ENCODE results near the gene SDHA.
"Not testable (repeated sequence)": the region's sequence is repeated elsewhere in the genome, so short reads cannot be mapped to it uniquely, and the experiment has no call there.

SDHA gene

DNA sequence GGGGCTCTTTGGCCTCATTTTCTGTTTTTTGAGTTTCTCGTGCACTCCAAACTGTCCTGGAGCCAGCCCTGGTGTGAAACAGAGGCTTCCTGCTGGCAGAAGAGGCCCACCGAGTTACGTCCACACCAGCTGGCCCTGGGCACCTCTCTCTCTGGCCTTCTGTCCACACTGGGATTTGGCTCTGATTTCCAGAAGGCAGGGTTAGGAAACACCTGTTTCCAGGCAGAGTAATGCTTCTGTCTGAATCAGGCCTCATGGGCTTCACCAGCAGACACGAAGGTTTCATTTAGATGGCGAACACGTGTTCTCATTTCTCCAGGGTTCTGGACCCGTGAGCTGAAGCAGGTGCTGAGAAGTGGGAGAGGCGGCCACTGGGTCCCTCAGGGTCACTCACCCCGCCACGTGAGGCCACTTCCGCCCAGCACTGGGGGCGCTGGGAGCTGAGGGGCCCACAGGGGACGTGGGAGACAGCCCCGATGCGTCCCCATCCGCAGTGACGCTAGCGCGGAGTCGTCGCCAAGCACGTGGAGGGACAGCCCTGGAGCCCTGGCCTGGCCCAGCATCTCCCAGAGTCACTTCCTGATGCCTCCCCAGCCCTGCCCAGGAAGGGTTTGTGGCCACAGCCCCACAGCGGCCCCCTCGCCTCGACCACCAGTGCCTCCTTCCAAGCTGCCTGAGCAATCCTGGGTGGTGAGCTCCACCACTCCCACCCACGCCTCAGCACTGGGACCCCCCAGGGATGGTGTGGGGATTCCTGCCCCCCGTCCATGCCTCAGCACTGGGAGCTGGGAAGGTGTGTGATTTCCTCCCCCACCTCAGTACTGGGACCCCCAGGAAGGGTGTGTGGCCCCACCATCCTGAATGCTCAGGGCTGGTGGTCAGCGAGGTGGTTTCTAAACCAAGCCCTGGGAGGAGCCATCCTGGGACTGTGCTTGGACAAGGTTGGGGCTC lies 31.8 kb upstream of the SDHA start:
- DNase-seq, result no peak

DNA sequence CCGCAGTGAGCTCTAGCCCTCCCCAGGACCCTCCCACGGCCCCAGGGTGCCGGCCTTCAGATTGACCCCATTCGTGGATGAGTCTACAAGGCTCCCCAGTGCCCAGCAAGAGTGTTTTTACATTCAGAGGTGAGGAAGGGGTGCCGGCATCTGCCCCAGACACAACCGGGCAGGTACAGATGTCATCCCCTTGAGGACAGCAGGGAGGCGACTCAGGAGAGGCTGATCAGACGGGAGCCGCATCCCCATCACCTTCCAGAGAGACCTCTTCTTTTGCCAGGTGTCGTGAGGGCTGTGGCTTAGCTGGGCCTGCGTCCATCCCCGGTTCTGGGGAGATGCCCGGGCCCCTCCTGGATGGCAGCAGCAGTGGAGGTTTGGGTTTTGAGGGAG lies 31.1 kb upstream of the SDHA start:
- DNase-seq, result no peak

DNA sequence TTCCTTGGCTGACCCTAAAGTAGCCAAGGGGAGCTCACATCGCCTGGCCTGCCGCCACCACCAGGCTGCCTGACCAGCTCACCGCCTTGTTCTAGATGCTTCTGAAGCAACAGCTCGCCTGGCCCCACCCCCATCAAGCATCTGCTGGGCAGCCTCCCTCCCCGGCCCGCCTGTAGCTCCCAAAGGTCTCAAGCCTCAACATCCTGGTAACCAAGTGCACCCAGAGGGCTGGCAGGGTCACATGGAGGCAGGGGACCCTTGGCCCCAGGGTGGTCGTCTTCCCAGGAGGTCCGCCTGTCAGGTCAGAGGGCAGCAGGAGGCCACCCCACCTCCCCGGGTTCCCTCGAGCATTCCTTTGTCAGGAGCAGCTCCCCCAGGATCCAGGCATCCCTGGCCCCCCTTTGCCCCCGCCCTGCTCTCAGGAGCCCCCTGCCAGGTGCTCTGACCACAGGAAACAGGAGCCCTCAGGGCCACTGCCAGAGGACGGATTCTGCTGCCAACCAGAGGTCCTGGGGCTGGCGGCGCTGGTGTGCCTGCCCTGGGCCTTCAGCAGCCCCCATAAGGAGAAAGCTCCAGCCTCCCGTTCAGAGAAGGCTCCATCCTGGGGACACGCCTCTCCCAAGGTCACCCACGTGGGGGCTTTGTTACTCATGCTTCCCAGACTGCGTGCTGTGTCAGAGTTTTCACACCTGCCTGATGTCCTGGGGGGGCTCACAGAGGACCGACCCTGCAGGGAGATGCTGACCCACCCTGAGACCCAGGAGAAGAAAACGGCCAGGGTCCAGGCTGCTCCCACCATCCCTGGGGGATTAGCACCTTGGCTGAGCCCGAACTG lies 30.3 kb upstream of the SDHA start:
- DNase-seq, result no peak

DNA sequence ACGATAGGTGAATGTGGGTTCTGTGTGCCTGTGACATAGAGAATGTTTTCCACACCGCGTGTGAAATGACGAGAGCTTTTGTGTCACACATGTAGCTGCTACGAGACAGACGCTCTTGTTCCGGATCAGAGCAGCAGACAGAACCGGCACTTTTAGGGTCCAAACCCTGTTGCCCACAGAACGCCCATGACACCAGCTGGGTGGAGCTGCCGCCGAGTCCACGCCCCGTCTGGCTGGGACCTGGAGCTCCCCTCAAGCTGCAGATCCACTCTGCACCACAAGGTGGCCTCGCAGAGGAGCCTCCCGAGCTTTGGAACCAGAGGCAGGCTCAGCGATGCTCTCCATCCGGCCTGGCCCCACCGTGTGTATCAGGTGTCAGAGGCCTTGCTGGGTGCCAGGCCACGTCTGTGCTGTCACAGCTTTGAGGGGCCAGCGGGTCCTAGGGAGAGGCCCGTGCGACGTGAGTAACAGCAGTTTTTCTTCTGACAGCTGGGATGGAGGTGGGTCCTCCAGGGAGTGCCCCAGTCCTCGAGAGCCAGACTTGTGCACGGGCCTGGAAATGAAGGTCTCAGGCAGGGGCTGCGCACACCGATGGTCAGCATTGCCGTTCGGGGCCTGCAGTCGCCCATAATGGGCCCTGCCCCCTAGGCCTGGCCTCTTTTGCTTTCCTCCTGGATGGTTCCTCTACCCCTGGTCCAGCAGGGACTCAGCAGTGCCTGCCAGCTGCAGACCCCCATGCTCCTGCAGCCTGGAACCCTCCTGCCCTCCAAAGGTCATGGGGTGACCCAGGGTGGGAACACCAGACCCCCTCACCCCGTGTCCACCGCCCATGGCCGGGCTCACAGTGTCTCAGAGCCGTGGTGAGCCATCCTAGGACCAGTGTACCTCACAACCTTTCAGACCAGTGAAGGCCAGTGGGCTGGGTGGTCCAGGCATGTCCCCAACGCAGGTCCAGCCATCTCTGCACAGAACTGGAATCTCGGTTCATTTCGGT lies 29.3 kb upstream of the SDHA start:
- peak; percentile 86 for DNase-seq

DNA sequence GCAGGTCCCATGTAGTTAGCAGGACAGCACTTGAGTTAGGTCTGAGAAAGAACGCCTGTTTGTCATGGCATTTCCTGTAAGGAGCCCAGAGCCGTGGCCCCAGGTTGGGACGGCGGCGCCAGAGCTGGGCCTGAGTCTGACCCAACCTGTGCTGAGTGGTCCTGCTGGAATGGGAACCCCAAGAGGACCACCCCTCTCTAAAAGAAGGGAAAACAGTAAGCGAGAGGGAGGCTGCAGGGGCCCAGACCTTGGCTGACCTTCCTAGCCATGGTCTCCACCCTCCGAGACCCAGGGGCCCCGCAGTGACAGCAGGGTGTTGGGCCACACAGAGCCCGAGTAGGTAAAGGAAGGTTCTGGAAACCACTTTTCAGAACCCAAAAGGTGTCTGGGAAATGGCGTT lies 28.6 kb upstream of the SDHA start:
- DNase-seq, result no peak

DNA sequence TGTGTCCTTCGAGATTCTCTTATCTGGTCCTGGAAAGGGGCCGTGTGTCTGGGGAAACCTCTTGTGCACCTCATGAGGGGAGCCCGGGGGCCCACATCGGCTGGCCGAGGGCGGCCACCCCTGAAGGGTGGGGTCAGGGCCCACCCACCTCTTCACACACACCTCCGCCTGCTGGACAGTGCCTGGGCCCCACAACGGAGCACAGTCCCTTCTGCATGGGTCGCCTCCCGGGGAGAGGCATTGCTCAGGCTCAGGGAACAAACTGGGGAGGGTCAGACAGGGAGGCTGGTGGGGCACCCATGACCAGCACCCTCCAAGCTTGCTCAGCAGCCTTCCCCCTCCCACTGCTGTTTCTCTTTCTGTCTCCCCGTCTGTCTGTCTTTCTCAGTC lies 28.1 kb upstream of the SDHA start:
- DNase-seq, result no peak

DNA sequence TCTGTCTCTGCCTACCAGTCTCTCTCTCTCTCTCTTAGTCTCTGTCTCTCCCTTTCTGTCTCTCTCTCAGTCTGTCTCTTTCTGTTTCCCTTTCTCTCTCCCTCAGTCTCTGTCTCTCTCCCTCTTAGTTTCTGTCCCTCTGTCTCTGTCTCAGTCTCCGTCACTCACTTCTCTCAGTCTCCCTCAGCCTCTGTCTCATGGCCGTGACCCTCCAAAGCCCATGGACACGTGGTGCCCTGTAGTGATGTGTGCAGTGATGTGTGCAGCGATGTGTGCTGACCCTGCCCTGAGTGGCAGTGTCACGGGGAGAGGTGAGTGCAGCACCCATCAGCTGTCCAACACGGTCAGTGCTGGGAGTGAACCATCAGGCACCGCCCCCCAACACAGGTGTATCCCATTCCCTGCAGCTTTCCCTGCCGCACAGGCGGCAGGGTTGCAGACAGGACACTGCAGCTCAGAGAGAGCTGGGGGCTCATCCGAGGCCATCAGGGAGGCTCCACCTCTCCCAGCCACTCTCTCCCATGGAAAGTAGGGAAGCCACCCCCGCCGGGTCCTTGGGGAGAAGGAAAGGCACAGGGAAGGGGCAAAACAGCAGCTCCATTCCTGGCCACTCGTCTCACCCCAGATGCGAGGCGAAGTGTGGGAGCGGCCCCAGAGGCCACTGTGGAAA lies 27.6 kb upstream of the SDHA start:
- DNase-seq, result no peak

DNA sequence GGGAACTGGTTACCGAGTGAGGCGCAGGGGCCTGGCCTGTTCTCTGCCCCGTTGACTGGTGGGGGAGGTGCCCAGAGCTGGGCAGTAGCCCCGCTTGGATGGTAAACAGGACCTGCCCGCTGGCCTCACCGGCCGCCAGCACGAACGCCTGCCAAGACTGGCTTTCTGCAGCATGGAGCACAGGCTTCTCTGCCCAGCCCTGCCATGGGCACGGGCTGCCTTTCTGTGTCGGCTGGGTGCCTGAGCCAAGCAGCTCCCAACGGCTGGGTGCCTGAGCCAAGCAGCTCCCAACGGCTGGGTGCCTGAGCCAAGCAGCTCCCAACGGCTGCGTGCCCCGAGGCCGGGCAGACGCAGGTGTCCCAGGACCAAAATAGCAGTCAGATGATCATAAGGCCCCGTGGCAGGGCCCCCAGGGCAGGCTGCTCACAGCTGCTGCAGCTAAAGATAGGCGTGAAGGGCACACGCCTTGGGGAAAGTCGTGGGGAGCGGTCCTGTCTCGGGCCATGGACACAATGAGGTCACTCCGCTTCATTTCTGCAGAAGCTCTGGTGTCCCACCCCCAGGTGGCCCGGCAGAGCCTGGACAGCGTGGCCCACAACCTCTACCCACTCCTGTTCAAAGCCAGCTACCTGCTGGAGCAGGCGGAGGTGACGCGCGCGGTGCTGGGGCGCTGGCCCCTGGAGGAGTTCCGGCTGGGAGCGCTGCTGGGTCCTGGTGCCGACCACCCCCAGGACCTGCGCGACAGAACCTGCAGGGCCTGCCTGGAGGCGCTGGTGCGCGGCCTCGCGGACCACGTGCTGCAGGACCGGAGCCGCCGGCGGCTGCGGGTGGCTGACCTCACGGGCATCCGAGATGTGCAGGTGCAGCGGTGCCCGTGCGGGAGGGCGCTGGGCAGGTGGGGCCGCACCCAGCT lies 26.8 kb upstream of the SDHA start, which contains the start of gene LRRC14B:
TSS of gene LRRC14B (plus strand) at position 460 of the 913 bp plus-strand sequence. CDS start at position 504, 44 bp downstream.
- DNase-seq, result no peak

DNA sequence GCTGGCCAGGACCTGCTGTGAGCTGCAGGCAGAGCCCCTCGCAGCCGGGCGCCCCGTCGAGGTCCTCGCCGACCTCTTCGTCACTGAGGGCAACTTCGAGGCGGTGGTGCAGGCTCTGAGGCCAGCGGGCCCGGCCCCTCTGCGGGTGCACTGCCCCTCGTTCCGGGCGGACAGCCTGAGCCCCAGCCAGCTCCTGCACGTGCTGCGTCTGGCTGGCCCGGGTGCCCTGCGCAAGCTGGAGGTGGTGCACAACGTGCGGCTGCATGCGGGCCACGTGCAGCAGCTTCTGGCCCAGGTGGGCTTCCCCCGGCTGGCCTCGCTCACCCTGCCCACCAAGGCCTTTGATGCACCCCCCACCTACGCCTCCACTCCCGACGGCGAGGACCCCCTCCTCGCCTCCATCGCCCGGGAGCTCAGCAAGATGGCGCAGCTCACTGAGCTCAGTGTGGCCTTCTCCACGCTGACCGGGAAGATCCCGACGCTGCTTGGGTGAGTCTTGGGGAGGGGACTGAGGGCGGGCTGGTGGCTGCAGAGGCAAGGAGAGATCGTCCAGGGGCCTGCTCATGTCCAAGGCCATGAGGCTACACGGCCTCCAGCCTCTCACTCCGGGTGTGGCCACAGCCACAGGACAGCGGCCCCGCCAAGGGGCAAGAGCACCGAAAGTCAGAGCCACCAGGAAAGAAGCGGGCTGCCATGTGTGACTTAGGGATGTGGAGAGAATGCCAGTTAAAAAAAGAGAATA lies 26.0 kb upstream of the SDHA start:
- DNase-seq, result no peak

DNA sequence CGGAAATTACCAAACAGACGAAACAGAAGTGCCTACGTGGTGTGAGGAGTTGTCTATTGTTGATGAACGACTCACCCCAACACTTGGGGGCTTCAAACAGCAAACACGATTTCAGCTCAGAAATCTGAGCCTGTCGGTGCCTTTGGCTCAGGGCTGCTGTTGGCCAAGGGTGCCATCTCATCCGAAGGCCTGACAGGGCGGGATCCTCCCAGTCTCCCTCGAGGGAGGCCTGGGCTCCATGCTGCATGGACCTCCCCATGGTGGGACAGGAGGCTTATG lies 25.5 kb upstream of the SDHA start:
- no peak for DNase-seq

DNA sequence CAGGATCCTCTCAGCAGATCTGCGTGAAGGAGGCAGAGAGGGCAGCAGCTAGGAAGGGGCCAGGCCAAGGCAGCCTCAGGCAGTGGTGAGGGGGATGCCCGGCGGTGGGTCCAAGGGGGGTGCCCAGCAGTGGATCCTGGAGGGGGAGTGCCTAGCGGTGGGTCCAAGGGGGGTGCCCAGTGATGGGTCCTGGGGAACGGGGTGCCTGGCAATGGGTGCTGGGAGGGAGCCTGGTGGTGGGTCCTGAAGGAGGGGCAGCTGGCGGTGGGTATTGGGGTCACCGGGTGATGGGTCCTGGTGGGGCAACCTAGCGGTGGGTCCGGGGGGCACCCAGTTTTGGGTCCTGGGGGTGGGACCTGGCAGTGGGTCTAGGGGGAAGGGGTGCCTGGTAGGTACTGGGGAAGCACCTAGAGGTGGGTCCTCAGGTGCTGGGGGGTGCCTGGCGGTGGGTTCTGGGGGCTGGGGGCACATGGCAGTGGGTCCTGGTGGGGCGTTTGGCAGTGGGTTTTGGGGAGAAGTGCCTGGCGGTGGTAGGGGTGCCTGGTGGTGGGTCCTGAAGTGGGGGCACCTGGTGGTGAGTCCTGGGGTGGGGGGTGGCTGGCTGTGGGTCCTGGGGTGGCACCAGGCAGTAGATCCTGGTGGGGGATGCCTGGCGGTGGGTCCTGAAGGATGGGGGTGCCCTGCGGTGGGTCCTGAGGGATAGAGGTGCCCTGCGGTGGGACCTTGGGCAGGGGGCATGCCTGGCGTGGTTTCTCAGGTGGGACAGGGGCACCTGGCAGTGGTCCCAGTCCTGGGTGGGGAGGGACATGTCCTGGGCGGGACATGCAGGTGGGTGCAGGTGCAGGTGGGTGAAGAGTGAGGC lies 24.9 kb upstream of the SDHA start:
- DNase-seq, result no peak

DNA sequence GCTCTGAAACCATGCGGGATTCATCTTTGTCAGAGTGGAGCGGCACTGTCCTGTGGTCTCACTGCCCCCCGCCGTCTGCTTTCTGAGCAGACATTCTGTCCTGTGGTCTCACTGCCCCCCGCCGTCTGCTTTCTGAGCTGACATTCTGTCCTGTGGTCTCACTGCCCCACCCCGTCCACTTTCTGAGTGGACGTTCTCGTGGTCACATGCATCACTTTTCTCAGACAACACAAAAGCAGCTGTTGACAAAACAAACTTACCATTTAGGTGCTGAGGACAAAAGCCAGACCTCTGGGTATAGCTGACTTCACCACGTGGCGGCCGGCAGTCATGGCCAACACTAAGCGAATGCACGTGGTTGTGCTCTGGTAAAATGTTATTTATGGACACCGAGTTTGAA lies 24.0 kb upstream of the SDHA start:
- DNase-seq, result no peak

DNA sequence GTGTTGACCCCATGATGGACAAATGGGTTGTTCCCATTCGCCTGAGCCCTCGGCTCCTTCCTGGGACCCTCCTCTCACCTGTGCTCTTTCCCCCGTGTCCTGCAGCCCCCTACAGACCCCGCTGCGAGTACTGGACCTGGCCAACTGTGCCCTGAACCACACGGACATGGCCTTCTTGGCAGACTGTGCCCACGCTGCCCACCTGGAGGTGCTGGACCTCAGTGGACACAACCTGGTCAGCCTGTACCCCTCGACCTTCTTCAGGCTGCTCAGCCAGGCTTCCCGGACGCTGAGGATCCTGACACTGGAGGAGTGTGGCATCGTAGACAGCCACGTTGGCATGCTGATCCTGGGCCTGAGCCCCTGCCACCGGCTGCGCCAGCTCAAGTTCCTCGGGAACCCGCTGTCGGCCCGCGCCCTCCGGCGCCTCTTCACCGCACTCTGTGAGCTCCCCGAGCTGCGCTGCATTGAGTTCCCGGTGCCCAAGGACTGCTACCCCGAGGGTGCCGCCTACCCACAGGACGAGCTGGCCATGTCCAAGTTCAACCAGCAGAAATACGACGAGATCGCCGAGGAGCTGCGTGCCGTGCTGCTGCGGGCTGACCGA lies 23.4 kb upstream of the SDHA start:
- DNase-seq, result no peak

DNA sequence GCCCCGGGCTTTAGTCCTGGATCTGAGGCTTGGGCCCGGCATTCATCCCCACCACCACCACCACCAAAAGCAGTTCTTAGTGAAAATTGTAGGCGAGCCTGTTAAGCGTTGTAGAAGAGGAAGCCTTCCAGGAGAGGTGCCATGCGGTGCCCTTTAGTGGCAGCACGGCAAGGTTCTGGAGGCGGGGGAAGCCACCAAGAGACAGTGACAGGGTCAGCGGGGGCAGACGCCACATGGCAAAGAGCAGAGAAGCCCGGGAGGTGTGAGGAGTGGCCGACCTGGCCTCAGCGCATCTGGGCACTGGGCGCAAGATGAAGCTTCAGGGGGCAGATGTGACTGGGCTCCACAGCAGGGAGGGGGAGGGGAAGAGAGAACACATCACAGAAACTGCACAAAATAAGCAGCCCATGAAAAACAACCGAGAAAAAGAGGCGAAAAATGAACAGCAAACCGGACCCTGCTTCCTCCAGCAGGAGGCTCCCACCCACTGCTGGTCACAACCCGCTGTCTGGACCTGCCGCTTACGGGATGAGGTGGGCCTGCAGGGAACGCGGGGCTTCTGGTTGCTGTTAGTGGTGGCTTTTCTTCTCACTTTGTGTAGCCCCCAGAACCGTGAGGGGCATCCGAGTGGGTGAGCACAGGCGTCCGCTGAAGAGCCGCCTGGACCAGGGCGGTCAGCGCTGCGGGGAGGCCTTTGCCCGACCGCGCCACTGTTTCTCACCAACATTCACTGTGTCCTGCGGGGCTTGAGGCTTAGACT lies 22.5 kb upstream of the SDHA start:
- no peak for DNase-seq

DNA sequence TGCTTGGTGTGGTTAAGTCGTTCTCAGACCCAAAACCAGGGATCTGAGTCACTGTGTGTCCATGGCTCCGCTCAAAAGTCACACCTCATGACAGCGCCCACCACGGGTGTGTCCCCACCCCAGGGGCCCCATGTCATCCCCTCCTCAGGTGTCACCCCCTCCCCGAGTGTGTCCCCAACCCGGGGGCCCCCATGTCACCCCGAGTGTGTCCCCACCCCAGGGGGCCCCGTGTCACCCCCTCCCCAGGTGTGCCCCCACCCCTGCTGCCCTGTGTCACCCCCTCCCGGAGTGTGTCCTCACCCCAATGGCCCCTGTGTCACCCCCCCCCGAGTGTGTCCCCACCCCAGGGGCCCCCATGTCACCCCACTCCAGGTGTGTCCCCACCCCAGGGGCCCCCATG lies 21.8 kb upstream of the SDHA start:
- DNase-seq, result no peak

DNA sequence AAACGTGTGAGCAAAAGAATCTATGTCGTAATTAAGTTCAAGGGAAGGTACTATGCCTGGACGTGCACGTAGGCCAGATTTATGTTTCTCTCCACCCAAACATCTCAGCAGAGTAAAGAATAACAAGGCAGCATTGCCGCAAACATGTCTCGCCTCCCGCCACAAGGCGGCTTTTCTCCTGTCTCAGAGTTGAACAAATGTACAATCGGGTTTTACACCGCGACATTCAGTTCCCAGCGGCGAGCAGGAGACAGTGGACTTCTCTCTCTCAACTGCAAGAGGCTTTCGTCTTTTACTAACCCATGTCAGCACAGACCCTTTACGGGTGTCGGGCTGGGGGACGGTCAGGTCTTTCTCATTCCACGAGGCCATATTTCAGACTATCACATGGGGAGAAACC lies 21.1 kb upstream of the SDHA start:
- DNase-seq, result not testable (repeated sequence)

DNA sequence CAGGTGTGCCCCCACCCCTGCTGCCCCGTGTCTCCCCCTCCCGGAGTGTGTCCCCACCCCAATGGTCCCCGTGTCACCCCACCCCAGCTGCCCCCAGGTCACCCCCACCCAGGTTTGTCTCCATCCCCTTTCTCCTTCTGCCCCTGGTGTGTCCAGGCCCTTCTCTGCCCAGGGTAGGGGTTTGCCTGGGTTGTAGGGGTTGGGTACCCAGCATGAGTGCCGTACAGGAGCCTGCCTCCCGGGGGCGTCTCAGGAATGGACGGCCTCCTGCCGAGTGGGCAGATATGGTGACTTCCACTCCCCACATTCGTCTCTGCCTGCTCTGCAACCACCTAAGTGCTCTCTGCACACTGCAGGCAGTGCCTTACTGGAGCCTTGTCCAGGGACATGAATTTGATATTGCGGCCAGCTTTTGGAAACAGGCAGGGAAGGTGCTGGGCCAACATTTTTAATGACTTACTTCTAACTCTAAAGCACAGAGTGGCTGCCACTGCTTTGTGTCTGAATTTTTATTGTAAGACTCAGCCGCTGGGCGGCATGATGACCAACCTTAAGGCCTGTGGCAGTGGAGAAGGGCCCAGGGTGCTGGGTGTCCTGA lies 20.1 kb upstream of the SDHA start:
- no peak for DNase-seq

Measured in DMS153 (cell line).